Skeletal muscle cell (primary cell): Measurements from ENCODE around the gene ZNF544.
A peak's percentile ranks its signal among the peaks of the same experiment; 100 is the strongest.
"Not testable (repeated sequence)": the region's sequence is repeated elsewhere in the genome, so short reads cannot be mapped to it uniquely, and the experiment has no call there.

Experiments
- DNase-seq: peaks from one replicate; pipeline ENCODE4 v3.0.0-alpha.2; 2010; ENCODE audit warnings: low read depth
- H3K4me3 ChIP-seq: 2 replicates; pipeline ENCODE4 v1.5.1; 2011; ENCODE audit warnings: low read depth, mild to moderate bottlenecking, control low read depth, low read length, moderate library complexity

ZNF544 gene

DNA sequence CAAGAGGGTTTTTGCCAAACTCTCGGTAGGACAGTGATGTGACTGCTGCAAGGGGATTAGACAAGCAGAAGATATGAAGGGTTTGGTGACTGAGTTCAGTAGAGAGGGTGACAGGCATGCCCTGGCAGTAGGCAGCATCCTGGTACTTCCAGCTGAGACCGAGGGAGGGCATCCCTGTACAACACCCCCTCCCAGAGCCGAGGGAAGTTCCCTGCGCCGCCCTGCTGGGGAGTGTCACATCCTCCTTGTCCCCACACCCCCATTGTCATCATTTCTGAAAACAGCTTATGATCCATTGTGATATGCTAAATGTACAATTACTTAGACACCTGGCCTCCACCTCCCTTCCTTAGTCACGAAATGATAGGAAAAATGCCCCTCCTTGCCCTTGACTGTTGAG lies 14.6 kb downstream of the ZNF544 start:
- no peak for DNase-seq
- H3K4me3 ChIP-seq: no peak overlapping the region

GRCh38 chr19:58248886-58249285 lies 20.2 kb downstream of the ZNF544 start:
- no peak overlapping the region for H3K4me3 ChIP-seq
- DNase-seq: no peak

GRCh38 chr19:58252102-58252685 lies 23.5 kb downstream of the ZNF544 start:
- no peak for DNase-seq

DNA sequence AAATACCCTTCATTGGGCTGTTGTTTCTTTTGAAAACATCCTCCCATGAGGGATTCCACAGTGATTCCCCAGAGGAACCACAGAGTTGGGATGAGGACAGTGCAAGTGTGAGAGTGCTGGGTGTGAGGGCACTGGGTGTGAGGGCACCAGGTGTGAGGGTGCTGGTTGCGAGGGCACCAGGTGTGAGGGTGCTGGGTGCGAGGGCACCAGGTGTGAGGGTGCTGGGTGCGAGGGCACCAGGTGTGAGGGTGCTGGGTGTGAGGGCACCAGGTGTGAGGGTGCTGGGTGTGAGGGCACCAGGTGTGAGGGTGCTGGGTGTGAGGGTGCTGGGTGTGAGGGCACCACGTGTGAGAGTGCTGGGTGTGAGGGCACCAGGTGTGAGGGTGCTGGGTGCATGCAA lies 29.5 kb downstream of the ZNF544 start:
- DNase-seq, H3K4me3 ChIP-seq: not testable (repeated sequence)

More at GRCh38 chr19:58252102-58252685, 23.5 kb downstream of the ZNF544 start:
- H3K4me3 ChIP-seq: no peak overlapping the region

DNA sequence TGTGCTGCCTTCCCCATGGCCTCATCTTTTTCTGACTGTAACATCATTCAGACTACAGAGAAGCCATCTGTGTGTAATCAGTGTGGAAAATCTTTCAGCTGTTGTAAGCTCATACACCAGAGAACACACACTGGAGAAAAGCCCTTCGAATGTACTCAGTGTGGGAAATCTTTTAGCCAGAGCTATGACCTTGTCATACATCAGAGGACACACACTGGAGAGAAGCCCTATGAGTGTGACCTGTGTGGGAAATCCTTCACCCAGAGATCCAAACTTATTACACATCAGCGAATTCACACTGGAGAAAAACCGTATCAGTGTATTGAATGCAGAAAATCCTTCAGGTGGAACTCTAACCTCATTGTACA lies 32.9 kb downstream of the ZNF544 start:
- DNase-seq: no peak
- H3K4me3 ChIP-seq: no peak overlapping the region

DNA sequence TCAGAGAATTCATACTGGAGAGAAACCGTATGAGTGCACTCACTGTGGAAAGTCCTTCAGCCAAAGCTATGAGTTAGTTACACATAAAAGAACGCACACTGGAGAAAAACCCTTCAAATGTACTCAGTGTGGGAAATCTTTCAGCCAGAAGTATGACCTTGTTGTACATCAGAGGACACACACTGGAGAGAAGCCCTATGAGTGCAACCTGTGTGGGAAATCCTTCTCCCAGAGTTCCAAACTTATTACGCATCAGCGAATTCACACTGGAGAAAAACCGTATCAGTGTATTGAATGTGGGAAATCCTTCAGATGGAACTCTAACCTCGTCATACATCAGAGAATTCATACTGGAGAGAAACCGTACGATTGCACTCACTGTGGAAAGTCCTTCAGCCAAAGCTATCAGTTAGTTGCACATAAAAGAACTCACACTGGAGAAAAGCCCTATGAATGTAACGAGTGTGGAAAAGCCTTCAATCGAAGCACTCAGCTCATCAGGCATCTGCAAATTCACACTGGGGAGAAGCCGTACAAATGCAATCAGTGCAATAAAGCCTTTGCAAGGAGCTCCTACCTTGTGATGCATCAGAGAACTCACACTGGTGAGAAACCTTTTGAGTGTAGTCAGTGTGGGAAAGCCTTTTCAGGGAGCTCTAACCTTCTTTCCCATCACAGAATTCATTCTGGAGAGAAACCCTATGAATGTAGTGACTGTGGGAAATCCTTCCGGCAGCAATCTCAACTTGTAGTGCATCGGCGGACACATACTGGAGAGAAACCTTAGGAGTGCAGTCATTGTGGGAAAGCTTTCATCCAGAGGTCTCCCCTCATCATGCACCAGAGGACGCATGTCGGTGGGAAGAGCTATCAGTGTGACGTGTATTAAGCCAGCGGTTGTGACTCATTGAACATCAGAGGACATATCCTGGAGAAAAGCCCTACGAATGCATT lies 33.5 kb downstream of the ZNF544 start:
- no peak for DNase-seq
- H3K4me3 ChIP-seq: no peak overlapping the region

GRCh38 chr19:58262922-58263296 lies 34.2 kb downstream of the ZNF544 start:
- H3K4me3 ChIP-seq: no peak overlapping the region
- no peak for DNase-seq

DNA sequence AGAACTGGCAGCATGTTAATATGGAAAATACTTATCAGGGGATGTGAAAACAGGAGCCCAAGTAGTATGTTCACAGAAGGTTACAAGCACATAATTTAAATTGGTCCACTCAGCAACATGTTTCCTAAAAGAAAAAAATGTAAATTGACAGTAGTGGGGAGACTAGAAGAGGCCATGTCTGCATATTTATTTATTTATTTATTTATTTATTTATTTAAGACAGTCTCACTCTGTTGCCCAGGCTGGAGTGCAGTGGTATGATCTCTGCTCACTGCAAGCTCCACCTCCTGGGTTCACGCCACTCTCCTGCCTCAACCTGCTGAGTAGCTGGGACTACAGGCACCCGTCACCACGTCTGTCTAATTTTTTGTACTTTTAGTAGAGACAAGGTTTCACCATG lies 36.4 kb downstream of the ZNF544 start:
- H3K4me3 ChIP-seq: no peak overlapping the region
- DNase-seq: no peak

DNA sequence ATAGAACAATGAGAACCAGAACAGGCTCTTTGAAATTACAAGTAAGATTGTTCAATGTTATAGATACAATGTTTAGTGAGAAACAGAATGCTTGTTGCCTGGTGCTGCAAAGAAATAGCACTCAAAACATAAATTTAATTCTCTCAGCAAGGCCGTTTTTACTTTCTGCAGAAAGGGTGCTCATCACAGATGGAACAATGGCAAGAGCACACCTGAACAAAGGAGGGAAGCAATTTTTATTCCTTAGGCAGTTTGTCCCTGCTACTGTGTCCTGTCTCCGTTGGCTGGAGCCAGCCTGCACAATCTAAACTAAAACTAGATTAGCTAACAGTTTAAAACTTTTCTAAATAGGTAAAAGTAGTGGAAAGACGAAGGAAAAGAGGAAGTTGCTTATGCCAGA lies 39.6 kb downstream of the ZNF544 start:
- no peak overlapping the region for H3K4me3 ChIP-seq

GRCh38 chr19:58274771-58275201 lies 46.1 kb downstream of the ZNF544 start:
- no peak for DNase-seq

More for the DNA sequence above, 39.6 kb downstream of the ZNF544 start:
- no peak for DNase-seq

DNA sequence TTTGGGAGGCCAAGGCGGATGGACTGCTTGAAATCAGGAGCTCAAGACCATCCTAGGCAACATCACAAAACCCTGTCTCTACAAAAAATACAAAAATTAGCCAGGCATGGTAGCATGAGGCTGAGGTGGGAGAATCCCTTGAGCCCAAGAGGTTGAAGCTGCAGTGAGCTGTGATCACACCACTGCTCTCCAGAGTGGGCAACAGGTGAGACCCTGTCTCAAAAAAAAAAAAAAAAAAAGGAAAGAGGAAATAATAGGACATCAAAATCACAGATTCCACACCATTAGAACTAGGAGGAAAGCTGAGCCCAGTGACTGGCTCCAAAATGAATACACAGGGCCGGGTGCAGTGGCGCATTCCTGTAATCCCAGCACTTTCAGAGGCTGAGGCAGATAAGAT lies 46.9 kb downstream of the ZNF544 start:
- no peak for DNase-seq
- no peak overlapping the region for H3K4me3 ChIP-seq

More at GRCh38 chr19:58274771-58275201, 46.1 kb downstream of the ZNF544 start:
- H3K4me3 ChIP-seq: no peak overlapping the region

DNA sequence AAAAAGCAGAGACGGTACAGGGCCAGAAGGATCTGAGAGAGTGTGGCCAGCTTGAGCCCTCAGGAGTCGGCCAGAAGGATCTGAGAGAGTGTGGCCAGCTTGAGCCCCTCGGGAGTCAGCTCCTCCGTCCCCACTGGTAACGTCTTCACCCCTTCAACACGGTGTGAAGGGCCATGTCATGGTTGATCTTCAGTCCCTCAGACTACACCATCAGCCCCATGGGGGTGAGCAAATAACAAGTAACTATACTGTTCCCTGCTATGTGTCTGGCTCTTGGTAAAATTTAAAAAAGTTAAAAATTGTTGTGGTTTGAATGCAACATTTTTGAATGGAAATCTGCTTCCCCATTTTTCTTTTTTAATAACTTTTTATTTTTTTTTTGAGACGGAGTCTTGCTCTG lies 48.5 kb downstream of the ZNF544 start:
- no peak for DNase-seq
- H3K4me3 ChIP-seq: no peak overlapping the region

DNA sequence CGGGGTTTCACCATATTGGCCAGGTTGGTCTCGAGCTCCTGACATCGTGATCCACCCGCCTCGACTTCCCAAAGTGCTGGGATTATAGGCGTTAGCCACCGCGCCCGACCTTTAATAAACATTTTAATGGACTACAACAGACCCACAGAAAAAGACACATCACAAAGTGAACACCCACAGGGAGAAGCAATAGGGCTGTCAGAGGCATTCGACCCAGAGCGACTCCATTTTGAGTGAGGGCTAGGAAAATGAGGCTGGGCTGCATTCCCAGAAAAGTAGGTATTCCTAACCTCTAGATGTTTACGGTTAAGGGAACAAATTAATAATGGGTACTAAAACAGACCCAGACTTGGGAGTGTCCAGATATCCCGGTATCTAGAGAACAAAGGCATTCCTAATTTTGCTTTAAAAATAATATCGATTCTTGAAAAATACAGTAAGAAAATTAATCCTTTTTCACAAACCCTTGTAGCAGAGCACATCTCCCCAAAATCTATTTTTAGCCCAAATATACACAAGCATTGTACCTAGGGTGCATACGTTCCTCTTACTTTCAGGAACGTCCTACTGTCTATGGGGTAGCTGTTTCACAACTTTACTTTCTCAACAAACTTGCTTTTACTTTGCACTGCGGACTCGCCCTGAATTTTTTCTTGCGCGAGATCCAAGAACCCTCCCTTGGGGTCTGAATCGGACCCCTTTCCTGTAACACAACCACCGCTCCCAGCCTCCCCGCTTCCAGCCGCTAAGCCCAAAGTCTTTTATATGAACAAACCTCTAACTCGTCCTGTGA lies 49.2 kb downstream of the ZNF544 start:
- DNase-seq: no peak
- H3K4me3 ChIP-seq: peak overlapping the region; percentile 94

GRCh38 chr19:58278541-58279041 lies 49.9 kb downstream of the ZNF544 start, which contains the start of gene ZNF8:
ZNF8 (plus strand) TSS chr19:58278955; CDS start chr19:58279082, 127 bp downstream.
- peak; percentile 95 for DNase-seq
- H3K4me3 ChIP-seq: peak within 1 kb of the TSS; percentile 94

GRCh38 chr19:58279042-58279924 lies 50.6 kb downstream of the ZNF544 start:
- DNase-seq: peak; percentile 12
- H3K4me3 ChIP-seq: peak overlapping the region; percentile 94

DNA sequence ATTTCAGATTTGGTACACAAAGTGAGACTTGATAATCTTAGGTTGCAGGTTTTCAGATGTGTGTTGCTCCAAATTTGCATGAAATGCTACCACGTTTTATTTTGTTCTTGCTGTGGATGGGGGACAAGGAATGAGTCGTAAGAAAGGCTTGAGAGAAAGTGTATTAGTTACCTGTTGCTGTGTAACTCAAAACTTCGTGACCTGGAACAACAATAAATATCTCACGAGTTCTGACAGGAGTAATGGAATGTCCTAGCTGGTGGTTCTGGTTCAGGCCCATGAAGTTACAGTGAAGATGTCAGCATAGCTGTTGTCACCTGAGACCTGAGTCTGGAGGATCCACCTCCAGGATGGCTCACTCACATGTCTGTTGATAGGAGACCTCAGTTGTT lies 51.2 kb downstream of the ZNF544 start:
- H3K4me3 ChIP-seq: peak overlapping the region; percentile 94
- DNase-seq: no peak

GRCh38 chr19:58284199-58284598 lies 55.5 kb downstream of the ZNF544 start:
- no peak for DNase-seq
- H3K4me3 ChIP-seq: no peak overlapping the region

GRCh38 chr19:58291943-58292342 lies 63.2 kb downstream of the ZNF544 start:
- H3K4me3 ChIP-seq: no peak overlapping the region
- DNase-seq: no peak
